GM18868 (cell line): ENCODE measurements around the gene GTPBP4.
"Not testable (repeated sequence)": the region's sequence is repeated elsewhere in the genome, so short reads cannot be mapped to it uniquely, and the experiment has no call there.

Experiments used
- ATAC-seq: cut with Tn5 transposase; IDR thresholded peaks from one replicate; pipeline ENCODE4 v1.9.1; 2021; ENCODE audit warnings: mild to moderate bottlenecking, moderate library complexity; ENCODE audit not compliant: unreplicated experiment

GTPBP4 gene

GRCh38 chr10:1022413-1022812, 34.2 kb downstream of the GTPBP4 start:
- no peak for ATAC-seq

DNA sequence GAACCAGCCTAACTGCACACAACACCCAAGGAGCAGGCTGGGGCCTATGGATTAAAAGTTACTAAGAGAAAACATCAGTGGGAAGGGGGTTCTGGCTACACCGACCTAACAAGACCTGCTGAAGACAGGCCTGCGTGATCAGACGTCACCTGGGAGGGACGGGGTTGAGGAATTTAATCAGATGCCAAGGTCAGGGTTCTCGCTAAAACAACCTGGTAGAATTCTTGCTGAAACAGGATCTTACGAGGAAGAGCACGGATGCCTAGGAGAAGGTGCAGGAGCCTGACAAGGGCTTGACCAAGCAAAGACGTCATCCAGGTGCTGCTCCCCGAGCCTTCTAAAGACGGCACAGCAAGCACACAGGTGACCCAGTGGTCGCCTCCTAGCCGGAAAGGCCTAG, 35.9 kb downstream of the GTPBP4 start:
- no peak for ATAC-seq

GRCh38 chr10:1025683-1026082, 37.4 kb downstream of the GTPBP4 start, which contains the start of gene IDI2:
IDI2 (minus strand) TSS chr10:1025859; CDS start chr10:1024723, 1,136 bp downstream.
- no peak for ATAC-seq

DNA sequence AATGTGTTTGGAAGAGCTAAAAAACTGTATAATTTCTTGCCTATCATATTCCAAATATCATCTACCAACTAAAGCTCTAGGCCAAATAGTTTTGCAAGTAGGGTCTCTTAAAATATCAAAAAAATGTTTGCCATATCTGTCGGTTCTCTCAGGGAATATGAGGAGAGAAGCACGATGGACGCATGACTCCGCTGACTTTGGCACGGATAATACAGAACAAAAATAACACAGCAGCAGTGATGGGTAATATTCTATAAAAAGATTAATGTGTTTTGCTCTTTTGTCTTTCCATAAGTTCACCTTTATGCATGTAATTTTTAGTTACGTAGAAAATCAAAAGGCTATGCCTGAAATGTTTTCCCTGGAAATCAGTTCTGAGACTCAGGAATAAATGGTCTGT, 38.3 kb downstream of the GTPBP4 start:
- ATAC-seq = no peak

DNA sequence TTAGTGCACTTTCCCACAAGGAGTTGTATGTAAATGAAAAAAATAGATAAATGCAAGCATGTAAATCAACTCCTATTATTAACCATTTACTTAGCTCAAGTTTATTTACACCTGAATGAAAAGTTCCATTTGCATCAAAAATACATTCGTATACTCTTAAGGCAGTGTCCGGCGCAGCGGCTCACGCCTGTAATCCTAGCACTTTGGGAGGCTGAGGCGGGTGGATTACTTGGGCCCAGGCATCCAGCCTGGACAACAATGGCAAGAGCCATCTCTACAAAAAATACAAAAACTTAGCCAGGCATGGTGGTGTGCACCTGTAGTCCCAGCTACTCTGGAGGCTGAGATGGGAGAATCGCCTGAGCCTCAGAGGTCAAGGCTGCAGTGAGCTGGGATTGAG, 41.6 kb downstream of the GTPBP4 start:
- ATAC-seq = no peak

DNA sequence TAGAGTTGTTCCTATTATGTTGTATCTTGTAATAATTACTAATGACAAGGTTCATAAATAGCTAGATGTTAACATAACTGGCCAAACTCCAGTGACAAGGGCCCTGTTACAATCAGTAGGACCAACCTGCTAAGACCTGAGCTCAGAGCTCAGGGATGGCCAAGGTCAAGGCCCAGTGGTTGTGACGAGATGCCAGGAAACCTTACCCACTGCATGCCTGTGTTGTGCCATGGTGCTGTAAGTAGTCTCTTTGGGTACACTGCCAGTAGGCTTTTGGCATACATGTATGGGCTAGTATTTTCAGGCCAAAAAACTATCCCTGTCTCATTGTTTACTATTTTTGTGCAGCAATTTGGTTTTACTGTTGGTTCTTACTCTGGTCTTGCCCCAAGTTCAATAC, 45.4 kb downstream of the GTPBP4 start:
- no peak for ATAC-seq

DNA sequence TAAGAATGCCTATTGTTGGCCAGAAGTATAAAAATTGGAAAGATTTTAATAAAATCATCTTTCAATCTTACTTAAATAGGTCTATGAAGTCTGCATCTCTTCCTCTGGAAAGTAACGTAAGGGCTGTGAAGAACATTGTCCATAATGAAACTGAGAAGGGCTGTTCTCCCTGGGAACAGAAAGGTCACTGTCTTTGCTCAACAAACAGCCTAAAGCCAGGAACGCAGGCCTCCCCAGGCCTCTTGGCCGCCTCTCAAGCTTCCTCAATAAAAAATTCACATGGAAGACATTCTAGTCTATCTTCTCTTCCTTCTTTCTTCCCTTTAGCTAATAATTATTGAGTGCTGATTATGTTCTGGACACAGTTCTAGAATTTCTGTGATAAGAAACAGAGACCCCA, 46.5 kb downstream of the GTPBP4 start:
- no peak for ATAC-seq

DNA sequence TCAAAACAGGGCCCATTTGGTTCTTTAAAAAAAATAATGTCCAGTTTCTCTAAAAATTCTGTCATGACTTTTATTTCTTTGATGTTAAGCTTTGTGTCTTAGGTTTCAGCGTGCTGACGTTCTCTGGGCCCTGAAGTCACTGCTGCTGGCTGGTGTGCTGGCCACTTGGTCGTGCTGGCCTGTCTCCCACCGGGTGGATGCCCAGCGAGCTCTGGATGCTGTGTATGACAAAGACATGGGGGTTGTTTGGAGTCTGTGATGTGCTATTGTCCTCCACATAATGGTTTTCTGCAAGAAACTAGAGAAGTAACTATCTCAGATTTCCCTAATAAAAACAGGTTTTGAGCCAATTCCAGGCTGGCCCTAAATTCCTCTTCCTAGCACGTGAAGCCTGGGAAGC, 47.0 kb downstream of the GTPBP4 start:
- ATAC-seq = no peak

DNA sequence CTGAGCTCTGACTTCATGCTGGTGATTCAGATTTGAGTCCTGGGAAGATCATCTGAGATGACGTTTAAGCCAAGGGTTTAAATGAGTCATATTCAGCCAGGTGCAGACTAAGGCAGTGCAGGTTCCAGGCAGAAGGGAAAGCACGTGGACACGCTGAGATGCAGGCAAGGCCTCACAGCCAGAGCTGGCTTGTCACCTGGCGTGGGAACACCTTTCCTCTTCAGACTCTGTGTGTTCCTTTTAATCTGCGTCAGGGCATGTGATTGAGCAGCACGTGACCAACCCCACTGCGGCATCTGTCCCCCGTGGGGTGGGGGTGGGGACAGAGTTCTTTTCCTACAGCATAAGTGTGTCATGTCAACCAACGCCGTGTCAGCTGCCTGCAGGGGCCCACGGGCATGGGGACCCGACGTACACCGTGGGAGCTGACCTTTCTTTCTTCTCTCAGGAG, 48.1 kb downstream of the GTPBP4 start:
- ATAC-seq = peak; percentile 95

DNA sequence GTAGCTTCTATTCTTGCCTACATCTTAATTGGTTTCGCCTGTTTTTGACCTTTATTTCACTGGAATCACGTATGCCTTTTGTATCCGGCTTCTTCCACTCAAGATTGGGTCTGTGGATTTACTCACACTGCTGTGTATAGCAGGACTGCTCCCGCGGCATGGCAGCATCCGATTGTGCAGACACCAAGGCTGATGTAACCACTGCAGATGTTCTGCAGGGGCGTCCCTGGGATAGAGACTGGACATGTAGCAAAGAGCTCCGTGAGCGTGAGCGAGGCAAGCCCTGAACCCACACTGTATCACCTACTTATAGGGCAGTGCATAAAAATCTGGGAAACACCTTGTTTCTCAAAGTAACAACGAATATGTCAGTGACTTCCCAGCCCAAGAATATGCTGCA, 48.9 kb downstream of the GTPBP4 start:
- no peak for ATAC-seq

DNA sequence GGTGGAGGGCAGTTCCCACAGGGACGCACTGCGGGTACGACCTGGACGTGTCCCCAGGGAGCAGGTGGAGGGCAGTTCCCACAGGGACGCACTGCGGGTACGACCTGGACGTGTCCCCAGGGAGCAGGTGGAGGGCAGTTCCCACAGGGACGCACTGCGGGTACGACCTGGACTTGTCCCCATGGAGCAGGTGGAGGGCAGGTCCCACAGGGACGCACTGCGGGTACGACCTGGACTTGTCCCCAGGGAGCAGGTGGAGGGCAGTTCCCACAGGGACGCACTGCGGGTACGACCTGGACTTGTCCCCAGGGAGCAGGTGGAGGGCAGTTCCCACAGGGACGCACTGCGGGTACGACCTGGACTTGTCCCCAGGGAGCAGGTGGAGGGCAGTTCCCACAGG, 50.5 kb downstream of the GTPBP4 start:
- ATAC-seq = not testable (repeated sequence)

DNA sequence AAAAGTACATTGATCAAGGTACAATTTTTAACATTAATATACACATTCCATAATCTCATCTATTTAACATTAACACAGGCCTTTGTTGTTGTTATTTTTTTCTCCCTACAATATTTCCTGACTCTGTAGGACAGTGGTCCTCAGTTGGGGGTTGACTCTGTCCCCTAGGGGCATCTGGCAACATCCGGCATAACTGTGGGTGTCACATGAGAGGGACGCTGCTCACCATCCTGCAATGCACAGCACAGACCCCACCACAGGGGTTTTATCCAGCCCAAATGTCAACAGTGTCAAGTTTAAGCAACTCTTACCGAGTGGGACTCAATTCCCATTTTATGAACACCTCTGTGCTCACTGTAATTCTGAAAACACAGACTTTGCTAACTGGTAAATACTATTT, 51.9 kb downstream of the GTPBP4 start:
- no peak for ATAC-seq

- no peak for ATAC-seq
Measured at GRCh38 chr10:1041514-1041913, 53.3 kb downstream of the GTPBP4 start.

- ATAC-seq = peak; percentile 68
Measured at GRCh38 chr10:1043532-1043995, 55.3 kb downstream of the GTPBP4 start.

DNA sequence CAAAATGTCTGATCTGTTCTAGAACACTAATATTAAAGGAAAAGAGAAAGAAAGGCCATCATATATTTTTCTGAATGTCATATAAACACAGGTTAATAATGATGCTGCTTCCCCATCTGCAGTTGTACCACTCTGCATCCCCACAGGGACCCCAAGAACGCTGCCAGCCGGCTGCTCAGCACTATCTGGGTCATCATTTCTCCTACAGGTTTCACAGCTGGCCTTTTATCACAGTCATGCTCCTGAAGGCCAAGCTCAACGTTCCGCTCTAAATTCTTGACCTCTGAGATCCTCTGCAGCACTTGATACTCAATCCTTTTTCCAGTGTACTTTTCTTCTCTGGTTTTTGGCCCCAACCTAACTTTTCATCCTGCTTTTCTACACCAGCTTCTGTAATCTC, 55.9 kb downstream of the GTPBP4 start:
- no peak for ATAC-seq

GRCh38 chr10:1044964-1045363, 56.7 kb downstream of the GTPBP4 start:
- no peak for ATAC-seq

GRCh38 chr10:1045415-1045814, 57.2 kb downstream of the GTPBP4 start:
- ATAC-seq = no peak

DNA sequence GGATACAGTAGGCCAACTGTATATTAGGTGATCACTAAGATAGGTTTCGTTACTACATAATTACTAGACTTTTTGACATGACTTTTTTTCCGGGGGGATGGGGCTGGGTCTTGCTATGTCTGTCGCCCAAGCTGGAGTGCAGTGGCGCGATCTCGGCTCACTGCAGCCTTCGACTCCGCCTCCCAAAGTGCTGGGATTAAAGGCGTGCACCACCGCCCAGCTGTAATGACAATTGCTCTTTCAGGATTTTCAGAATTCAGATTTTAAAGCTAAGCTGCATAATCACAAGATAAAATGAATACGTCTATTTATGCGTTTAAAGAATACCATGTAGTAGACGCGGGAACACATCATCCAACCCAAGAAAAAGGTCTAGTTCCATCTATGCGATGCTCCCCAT, 59.7 kb downstream of the GTPBP4 start:
- no peak for ATAC-seq

DNA sequence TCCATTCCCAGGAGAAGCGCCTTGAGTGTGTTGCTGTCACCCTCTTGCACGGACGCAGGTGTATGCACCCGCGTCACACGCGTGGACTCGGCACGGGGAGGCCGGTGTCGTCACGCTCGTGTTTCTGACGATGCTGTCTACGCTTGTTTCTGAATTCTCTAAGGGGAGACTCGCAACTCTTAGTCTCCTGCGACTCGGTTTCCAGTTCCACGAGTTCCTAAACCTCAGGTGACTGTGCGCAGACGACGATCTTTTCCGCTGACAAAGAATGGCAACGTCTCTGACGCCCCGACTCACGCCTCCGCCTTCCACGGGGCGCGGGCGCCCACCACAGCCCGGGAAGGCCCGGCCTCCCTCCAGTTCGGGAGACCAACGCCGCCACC, 60.1 kb downstream of the GTPBP4 start:
- no peak for ATAC-seq

DNA sequence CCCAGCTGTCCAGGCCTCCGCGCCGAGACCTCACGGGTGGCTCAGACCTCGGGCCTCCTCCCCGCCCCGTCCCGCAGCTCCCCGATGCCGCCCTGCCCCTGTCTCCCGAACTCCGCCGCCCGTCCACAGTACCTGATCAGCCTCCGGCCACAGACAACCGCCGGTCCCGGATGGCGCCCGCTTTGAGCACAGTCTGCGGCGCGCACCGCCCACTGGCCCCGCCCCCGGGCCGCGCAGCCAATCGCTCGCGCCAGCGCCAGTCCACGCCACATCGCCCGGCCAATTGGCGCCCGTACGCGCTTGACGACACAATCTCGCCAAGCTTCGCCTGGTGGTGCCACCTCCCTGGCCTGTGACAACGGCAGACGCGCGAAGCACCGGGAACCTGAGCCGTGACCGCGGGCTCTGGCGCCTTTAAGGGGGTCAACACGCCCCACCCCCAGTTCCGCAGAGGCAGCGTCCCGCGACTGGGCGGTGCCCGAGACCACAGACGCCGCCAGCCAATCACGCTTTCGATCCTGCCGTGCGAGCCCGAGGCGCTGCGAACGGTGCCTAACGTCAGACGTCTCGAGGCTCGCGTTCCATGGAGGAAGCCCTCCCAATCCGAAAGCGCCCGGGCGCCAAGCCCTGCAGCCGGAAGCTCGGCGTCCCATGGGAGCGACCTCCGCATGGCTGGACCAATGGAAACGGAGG, 60.6 kb downstream of the GTPBP4 start, which contains the start of gene IDI1:
IDI1 (minus strand) TSS at position 388 of the 693 bp plus-strand sequence; CDS start at position 272, 116 bp downstream.
- ATAC-seq = peak; percentile 83

DNA sequence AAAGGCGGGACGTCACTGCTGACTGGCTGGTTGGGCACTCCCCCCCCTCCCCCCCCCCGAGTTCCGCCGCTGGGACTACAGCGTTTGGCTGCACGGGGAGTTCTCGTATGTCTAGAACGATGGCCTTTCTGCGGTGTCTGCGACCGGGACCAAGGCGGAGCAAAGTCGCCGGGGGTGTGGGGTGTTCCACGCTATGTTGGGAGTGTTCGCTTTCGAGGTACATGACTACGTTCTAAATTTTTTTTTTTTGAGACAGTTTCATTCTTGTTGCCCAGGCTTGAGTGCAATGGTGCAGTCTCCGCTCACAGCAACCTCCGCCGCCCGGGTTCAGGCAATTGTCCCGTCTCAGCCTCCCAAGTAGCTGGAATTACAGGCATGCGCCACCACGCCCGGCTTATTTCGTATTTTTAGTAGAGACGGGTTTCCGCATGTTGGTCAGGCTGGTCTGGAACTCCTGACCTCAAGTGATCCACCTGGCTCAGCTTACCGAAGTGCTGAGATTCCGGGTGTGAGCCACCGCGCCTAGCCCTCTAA, 61.3 kb downstream of the GTPBP4 start:
- no peak for ATAC-seq

DNA sequence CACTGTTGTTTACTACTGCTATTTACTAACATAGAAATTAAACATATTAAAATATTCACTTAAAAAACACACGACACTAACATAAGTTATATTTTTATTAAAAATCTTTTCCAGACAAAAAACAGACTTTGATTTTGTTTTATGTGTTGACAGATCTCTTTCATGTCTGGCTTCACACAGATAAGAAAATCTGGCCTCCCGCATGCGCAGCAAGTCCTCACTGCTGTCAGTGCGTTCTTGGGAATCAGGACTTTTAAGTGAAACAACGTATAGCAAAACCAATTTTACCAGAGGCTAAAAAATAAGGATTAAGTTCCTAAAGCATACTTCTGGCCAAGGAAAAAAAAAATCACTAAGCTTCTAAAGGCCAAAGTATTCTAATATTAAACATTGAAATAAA, 61.9 kb downstream of the GTPBP4 start:
- no peak for ATAC-seq

DNA sequence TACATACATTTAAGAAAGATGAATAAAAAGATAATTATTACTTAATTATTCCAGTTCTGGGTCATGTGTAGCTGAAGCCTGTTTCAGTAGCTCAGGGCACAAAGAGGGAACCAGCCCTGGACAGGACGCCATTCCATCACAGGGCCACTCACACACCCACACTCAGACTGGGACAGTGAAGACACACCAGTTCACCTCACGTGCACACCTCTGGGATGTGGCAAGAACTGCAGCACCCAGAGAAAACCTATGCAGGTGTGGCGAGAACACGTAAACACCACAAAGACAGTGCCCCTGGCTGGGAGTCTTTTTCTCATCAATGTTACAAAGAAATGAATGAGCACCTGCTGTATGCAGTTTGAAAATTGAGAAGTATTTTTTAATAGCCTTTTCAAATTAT, 62.3 kb downstream of the GTPBP4 start:
- no peak for ATAC-seq
